HL-60/S4 treated with phorbol 12-myristate 13-acetate at 8.2 ng/mL for 4 days and 3 days (cell line): ENCODE measurements around the gene GPHN.
"Not testable (repeated sequence)": the region's sequence is repeated elsewhere in the genome, so short reads cannot be mapped to it uniquely, and the experiment has no call there.

Source experiments
- in situ Hi-C: fragments of 300-500 bp; cut with MboI; formaldehyde crosslinking; loops from 2 replicates; pipeline ENCODE4 v1.15.0; 2022; ENCODE audit warnings: low sequenced_read_pairs

Gene GPHN

GRCh38 chr14:66501592-66501991 is 6.4 kb upstream of the GPHN start:
- in situ Hi-C loops, result no loop called here

DNA sequence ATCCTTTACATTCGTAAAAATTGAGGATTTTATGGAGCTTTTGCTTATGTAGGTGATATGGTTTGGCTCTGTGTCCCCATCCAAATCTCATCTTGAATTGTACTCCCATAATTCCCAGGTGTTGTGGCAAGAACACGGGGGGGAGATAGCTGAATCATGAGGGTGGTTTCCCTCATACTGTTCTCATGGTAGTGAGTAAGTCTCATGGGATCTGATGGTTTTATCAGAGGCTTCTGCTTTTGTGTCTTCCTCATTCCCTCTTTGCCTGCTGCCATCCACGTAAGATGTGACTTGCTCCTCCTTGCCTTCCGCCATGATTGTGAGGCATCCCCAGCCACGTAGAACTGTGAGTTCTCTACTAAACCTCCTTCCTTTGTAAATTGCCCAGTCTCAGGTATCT is 5.1 kb upstream of the GPHN start:
- in situ Hi-C loops, result not testable (repeated sequence)

DNA sequence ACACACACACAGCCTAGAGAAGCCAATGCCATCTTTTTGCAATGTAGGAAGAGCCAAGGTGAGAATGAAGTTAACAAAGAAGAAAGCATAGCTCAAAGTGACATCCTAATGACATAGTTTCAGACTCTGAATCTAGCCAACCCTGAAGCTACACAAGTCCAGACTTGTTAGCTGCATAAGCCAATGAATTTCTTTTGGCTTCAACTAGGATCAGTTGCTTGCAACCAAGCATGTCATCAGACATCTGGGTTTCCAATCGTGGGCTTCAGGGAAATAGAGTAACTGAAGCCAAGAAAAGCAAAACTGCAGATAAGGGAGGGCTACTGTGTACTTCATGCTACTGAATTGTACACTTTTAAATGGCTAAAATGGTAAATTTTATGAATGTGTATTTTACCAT is 4.4 kb upstream of the GPHN start:
- in situ Hi-C loops, result no loop called here

GRCh38 chr14:66507181-66507721 is 696 bp upstream of the GPHN start:
- in situ Hi-C loops, result no loop called here

GRCh38 chr14:66508547-66508845 is 549 bp downstream of the GPHN start:
- in situ Hi-C loops, result no loop called here

GRCh38 chr14:66508846-66509621 is 1.1 kb downstream of the GPHN start:
- in situ Hi-C loops, result no loop called here

DNA sequence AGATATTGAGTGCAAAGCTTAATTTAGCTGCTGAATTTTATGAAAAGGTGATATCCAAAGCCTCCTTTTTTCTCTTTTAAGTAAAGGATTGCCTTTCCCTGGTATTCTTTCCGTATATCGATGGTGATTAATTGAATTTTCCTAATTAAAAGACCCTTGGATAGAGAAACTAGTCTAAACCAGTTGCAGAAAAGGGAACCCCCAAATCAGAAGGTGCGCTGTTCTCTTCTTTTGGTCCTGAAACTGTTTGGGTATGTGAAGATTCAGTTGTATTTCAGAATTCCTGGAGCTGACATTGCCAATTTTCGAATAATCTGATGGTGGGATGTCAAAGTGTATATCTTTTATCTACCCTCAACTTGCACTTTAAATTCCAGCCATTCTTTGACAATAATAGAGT is 1.9 kb downstream of the GPHN start:
- in situ Hi-C loops, result no loop called here

DNA sequence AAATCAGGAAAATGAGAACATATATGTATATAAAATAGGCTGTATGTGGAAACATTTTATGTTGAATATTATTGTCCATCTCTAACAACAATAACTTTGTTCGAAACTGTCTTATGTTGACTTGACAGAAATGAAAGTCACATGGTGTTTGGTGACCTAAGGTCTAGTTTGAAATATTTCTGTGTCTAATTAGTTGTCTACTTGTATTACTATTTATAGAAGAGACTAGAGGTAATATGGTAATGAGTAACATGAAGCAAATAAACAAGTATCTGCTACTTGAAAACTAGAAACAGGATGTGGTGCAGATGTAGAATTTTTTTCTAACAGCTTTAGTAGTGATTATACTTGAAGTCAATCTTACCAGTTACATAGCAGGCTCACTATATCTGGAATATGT is 3.9 kb downstream of the GPHN start:
- in situ Hi-C loops, result no loop called here

GRCh38 chr14:66514213-66514612 is 6.3 kb downstream of the GPHN start:
- in situ Hi-C loops, result no loop called here

DNA sequence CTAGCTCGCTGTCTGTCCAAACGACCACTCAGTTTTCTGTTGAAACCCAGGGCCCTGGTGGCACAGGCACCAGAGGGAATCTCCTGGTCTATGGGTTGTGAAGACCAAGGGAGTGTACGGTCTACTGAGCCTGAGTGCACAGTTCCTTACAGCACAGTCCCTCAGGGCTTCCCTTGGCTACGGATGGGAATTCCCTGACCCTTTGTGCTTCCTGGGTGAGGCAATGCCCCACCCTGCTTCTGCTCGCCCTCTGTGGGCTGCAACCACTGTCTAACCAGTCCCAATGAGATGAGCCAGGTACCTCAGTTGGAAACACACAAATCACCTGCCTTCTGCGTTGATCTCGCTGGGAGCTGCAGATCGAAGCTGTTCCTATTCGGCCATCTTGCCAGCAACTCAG is 22.6 kb downstream of the GPHN start:
- in situ Hi-C loops, result no loop called here

- in situ Hi-C loops, result no loop called here
These were observed 31.1 kb downstream of the GPHN start for GRCh38 chr14:66539034-66539433.

DNA sequence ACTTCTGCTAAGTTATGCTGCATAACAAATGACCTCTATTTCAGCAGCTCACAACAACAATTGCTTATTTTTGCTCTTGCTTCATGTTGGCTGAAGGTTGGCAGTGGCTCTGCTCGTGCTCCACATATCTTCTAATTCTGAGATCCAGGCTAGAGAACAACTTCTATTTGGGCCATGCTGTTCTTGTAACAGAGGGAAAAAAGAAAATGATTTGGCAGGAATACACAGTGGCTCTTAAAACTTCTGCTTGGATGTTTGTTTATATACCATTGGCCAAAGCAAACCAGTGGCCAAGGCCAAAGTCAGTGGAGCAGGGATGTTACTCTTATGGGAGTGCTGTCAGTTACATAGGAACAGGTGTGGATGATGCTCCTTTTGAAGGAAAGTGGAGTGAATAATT is 32.1 kb downstream of the GPHN start:
- in situ Hi-C loops, result no loop called here

DNA sequence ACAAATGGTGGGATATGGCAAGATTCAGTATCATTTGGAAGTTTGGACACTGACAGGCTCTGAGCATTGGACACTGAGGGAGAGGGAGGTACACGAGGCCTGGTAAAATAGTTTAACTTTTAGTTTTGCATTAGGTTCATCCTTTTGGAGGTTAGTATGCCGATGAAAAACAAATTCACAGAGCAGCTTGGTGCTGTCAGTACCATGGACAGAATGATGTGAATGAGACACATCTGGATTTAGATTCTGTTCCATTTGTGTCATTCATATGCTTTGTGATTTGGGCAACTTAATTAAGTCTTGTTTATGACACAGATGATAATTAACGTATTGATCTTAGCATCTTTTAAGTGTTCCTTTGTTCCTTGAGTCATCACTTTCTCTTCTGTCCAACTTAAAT is 33.7 kb downstream of the GPHN start:
- in situ Hi-C loops, result no loop called here

DNA sequence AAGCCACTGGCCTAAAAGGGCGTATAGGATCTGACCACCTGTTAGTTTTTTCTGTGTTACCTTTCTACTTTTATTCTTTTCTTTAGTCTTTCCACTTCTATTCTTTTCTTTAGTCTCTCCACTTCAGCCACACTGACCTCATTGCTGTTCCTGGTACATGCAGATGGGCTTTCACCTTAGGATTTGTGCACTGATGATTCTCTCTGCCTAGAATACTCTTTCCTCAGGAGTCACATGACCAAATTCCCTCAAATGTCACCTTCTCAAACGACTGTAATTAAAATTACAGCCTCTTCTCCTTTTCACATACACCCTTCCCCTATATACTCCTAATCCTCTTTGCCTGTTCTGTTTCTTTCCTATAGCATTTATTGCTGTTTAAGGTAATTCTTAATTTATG is 36.0 kb downstream of the GPHN start:
- in situ Hi-C loops, result no loop called here

DNA sequence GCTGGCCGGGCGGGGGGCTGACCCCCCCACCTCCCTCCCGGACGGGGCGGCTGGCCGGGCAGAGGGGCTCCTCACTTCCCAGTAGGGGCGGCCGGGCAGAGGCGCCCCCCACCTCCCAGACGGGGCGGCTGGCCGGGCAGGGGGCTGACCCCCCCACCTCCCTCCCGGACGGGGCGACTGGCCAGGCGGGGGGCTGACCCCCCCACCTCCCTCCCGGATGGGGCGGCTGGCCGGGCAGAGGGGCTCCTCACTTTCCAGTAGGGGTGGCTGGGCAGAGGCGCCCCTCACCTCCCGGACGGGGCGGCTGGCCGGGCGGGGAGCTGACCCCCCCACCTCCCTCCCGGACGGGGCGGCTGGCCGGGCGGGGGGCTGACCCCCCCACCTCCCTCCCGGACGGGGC is 37.2 kb downstream of the GPHN start:
- in situ Hi-C loops, result not testable (repeated sequence)

DNA sequence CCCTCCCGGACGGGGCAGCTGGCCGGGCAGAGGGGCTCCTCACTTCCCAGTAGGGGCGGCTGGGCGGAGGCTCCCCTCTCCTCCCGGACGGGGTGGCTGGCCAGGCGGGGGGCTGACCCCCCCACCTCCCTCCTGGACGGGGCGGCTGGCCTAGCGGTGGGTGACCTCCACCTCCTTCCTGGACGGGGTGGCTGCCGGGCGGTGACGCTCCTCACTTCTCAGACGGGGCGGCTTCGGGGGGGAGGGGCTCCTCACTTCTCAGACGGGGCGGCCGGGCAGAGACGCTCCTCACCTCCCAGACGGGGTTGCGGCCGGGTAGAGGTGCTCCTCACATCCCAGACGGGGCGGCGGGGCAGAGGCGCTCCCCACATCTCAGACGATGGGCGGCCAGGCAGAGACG is 37.8 kb downstream of the GPHN start:
- in situ Hi-C loops, result not testable (repeated sequence)

DNA sequence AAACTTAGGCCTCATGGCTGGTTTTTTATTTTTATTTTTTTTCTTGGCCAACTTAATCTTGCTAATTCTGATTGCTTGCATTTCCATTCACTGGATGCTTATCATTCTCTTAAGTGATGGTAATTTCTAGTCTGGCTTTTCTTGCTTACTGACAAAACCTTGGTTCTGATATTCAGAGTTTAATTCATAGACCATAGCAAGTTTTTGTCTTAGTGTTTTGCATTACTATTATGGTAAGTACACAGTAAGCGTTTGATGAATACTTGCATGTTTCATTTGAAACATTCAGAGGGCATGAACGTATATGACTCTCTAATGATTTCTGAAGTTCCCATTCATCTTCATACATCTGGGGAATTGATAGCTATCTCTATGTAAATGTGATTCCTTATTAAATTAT is 55.8 kb downstream of the GPHN start:
- in situ Hi-C loops, result no loop called here

- in situ Hi-C loops, result no loop called here
These were observed 60.3 kb downstream of the GPHN start for GRCh38 chr14:66568220-66568619.

DNA sequence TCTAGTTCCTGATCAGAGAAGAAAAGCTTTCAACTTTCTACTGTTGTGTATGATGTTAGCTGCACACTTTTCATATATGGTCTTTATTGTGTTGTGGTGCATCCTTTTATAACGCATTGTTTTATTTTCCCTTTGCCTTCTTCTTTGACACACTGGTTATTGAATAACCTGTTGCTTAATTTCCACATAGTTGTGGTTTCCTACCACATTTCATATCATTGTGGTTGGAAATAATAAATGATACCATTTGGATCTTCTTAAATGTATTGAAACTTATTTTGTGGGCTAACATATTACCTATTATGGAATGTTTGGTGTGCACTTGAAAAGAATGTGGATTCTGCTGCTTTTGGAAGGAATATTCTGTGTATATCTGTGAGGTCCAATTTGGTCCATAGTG is 64.9 kb downstream of the GPHN start:
- in situ Hi-C loops, result no loop called here

DNA sequence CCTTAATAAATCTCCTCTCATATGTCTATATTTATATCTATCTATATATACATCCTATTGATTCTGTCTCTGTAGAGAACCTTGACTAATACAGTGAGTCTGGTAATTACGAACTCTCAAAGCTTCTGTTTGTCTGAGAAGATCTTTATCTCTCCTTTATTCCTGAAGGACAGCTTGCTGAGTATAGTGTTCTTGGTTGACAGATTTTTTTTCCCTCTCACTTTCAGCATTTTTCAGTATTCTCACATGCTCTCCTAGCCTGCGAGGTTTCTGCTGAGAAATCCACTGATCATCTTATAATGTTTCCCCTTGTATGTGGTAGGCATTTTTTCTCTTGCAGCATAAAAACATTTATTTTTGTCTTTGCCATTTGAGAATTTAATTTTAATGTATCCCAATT is 67.1 kb downstream of the GPHN start:
- in situ Hi-C loops, result no loop called here

DNA sequence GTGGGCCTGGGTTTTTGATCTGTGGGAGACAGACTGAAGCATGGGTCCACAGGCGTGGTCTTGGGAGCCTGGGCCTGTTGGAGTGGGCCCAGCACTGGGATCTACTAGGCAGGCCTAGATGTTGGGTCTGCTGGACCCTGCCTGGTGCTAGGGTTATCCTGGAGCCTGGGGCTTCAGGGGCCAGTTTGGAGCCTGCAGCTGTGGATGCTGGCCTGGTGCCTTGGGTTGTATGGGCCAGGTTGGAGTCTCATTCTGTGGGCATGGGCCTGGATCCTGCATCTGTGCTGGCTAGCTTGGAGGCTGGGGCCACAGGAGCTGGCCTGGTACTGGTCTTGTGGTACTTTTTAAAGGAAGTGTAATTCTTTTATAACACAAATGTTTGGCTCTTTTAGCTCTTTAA is 68.0 kb downstream of the GPHN start:
- in situ Hi-C loops, result no loop called here

DNA sequence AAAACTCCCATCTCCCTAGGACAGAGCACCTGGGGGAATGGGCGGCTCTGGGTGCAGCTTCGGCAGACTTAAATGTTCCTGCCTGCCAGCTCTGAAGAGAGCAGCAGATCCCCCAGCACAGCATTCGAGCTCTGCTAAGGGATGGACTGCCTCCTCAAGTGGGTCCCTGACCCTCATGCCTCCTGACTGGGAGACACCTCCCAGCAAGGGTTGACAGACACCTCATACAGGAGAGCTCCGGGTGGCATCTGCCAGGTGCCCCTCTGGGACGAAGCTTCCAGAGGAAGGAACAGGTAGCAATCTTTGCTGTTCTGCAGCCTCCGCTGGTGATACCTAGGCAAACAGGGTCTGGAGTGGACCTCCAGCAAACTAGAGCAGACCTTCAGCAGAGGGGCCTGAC is 79.8 kb downstream of the GPHN start:
- in situ Hi-C loops, result not testable (repeated sequence)

DNA sequence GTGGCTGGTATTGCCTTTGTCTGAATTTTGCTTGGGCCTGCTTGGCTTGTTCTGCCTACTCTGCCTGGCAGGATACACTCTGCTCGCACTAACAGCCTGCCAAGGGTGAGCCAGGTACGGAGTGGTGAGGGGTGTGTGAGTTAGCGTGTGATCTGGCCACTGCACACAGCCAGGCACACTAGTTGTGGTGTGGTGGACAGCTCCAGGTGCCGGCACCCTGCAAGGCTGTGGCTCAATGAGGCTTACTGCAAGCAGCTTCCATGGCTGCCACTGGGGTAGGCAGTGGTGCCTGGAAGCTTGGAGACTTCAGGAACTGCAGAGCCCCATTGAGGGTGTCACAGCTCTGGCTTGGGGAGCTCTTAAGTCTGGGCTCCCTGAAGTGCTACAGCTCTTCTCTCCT is 87.4 kb downstream of the GPHN start:
- in situ Hi-C loops, result no loop called here
